Measurements from ENCODE around the gene ATP13A2.
"Not testable (repeated sequence)": the region's sequence is repeated elsewhere in the genome, so short reads cannot be mapped to it uniquely, and the experiment has no call there.

The ATP13A2 gene

DNA sequence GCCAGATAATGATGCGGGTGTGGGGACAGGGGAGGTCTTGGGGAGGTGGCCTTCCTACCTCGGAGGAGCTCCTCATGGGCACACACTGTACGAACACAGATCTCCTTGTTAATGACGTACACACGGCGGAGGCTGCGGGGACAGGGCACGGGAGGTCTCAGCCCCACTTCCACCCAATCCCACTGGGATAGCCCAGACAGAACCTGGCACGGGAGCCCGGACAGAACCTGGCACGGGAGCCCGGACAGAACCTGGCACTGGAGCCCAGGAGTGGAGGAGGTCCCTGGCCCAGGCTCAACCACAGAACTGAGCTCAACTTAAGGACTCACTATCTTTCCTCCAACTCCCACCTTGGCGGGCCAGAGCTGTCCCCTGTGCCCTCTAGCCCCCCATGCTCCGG, 36.5 kb downstream of the ATP13A2 start:
- no peak for DNase-seq

DNA sequence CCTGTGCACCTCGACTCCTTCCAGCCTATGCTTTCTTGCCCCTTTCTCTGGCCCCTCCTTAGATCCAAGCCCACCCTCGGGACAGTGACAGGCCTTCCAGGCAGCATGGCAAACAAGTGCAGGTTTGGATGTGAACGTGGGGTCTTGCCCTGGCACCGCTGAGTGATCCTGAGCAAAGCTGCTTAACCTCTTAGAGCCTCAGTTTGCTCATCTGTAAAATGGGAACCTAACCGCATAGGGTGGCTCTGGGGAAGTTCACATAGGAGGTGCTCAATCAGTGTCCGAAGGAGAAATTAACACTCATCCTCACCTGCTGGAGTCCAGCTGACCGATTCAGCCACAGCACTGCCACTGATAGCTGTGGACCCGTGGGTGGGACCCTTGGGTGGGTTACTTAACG, 38.5 kb downstream of the ATP13A2 start:
- no peak for DNase-seq

DNA sequence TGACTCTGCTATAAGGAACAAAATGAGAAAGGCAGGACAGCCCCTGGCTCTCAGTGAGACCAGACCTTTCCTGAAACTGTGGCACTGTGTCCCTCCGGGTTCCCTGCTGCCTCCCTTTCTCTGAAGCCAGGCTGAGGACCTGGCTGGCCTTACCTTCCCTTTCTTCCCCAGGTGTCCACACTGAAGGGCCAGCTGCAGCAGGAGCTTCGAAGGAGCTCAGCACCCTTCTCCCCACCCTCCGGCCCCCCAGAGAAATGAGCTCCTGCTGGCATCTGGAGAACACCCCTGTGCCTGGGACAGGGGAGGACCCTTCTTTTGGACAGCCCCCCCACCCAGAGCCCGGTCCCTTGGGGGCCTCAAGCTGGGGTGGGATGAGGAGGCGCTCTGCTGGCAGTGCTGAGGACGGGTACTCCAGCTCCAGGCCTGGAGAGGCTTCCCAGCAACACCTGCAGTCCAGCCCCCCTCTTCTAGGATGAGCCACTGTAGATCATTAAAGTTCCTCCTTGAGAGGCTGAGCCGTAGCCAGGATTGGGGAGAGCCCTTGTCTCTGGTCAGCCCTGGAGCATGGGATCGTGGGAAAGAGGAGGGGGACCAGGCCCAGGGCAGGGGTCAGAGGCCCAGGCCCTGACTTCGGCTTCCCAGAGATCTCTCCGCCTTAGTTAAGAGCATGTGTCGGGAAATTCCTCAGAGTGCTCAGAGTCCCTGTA, 39.4 kb downstream of the ATP13A2 start:
- no peak for DNase-seq

GRCh38 chr1:16971341-16972188, 40.2 kb downstream of the ATP13A2 start:
- DNase-seq, result peak; percentile 61

DNA sequence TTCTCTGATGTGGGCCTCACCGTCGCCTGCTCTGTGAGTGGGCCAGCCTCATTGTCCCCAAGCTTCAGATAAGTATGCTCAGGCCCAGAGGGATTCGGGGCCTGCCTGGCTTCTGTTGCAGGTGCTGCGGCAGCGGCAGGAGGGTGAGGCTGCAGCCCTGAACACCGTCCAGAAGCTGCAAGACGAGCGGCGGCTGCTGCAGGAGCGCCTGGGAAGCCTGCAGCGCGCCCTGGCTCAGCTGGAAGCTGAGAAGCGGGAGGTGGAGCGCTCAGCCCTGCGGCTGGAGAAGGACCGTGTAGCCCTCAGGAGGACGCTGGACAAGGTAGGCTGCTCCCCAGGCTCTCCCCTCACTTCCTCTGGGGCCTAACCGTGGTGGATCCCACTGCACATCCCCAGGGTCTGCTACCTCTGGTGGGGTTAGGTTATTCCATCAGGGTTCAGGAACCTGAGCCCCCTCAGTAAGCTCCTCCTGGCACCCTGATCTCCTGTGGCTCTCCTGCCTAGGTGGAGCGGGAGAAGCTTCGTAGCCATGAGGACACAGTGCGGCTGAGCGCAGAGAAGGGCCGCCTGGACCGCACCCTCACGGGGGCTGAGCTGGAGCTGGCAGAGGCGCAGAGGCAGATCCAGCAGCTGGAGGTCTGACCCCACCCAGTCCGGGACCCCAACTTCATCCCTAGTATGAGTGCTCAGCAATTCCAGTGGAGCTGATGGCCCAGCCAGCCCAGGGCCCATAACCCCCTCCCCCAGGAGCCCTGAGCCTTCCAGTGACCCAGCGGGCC, 41.4 kb downstream of the ATP13A2 start:
- DNase-seq, result no peak

GRCh38 chr1:16969651-16970050, 42.1 kb downstream of the ATP13A2 start:
- no peak for DNase-seq

DNA sequence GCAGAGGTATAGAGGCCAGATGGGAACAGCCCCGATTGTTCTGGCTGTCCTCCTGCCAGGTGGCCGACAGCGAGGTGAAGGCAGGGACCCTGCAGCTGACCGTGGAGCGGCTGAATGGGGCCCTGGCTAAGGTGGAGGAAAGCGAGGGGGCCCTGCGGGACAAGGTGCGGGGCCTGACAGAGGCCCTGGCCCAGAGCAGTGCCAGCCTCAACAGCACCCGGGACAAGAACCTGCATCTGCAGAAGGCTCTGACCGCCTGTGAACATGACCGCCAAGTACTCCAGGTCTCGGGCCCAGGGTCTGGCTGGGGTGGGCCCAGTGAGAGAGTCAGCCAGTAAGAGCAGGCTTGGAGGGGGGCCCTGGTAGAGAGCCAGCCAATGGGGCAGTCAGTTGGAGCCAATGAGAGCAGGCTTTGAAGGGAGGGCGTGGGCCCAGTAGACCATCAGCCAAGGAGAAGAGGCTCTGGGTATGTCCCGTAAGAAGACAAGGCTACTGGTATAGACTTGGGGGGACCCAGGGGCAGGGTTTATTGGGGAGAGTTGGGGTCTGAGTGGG, 42.6 kb downstream of the ATP13A2 start:
- no peak for DNase-seq

- no peak for DNase-seq
Measured at GRCh38 chr1:16968372-16968771, 43.4 kb downstream of the ATP13A2 start.

DNA sequence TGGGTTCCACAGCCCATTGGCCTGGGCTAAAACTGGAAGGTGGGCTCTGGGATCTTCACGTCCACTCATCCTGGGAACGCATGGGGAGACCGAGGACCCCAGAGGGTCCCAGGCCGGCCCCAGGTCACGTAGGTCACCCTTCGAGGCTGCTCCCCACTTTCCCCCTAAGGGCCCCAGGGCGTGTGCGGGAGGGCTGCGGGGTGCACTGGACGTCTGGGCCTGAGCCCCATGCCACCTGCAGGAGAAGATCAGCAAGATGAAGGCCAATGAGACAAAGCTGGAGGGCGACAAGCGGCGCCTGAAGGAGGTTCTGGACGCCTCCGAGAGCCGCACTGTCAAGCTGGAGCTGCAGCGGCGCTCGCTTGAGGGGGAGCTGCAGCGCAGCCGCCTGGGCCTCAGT, 43.8 kb downstream of the ATP13A2 start:
- no peak for DNase-seq

DNA sequence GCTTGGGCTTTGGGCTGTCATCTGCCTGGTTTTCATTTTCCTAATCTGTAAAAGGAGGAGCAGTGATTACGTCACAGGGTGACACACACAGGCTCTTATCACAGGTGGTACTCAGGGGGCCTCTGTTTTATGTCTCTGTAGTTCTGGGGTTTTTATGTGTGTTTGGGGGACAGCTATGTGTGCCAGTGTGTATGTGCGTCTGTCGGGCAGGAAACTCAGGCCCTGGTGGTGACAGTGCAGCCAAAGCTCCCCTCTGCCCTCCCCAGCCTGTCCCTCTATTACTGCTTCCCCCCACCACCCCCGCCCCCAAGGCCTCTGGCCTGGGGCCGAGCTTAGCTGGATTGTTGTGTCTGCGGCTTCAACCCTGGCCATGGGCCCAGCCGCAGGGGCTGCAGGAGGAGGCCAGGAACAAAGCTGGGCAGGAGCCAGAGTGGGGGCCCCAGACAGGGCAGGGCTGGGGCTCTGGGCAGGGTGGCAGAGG, 44.6 kb downstream of the ATP13A2 start:
- no peak for DNase-seq

- DNase-seq, result no peak
Measured at GRCh38 chr1:16966282-16966681, 45.4 kb downstream of the ATP13A2 start.

- DNase-seq, result no peak
Measured at GRCh38 chr1:16965486-16966067, 46.2 kb downstream of the ATP13A2 start.

DNA sequence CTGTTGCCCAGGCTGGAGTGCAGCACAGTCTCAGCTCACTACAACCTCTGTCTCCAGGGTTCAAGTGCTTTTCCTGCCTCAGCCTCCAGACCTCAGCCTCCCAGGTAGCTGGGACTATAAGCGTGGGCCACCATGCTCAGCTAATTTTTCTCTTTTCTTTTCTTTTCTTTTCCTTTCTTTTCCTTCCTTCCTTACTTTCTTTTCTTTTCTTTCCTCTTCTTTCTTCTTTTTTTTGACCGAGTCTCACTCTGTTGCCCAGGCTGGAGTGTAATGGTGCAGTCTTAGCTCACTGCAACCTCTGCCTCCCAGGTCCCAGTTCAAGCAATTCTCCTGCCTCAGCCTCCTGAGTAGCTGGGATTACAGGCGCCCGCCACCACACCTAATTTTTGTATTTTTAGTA, 47.6 kb downstream of the ATP13A2 start:
- not testable (repeated sequence) for DNase-seq

- DNase-seq, result no peak
Measured at GRCh38 chr1:16961297-16962133, 50.2 kb downstream of the ATP13A2 start.

GRCh38 chr1:16960560-16961296, 51.0 kb downstream of the ATP13A2 start:
- no peak for DNase-seq

GRCh38 chr1:16958475-16958874, 53.3 kb downstream of the ATP13A2 start:
- DNase-seq, result no peak

GRCh38 chr1:16957731-16958130, 54.0 kb downstream of the ATP13A2 start:
- DNase-seq, result no peak

DNA sequence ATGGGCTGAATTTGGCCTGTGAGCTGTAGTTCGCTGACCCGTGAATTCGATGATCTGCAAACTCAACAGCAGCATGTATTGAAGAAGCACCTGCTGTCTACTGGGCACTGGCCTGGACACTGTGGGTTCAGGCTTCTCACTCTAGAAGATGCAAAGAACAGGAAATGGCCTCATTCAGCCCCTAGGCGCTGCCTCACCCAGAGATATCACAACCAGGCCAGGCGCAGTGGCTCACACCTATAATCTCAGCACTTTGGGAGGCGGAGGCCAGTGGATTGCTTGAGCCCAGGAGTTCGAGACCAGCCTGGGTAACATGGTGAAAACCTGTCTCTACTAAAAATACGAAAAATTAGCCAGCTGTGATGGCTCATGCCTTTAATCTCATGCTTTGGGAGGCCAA, 55.0 kb downstream of the ATP13A2 start:
- DNase-seq, result no peak

GRCh38 chr1:16955186-16955585, 56.5 kb downstream of the ATP13A2 start:
- DNase-seq, result no peak

DNA sequence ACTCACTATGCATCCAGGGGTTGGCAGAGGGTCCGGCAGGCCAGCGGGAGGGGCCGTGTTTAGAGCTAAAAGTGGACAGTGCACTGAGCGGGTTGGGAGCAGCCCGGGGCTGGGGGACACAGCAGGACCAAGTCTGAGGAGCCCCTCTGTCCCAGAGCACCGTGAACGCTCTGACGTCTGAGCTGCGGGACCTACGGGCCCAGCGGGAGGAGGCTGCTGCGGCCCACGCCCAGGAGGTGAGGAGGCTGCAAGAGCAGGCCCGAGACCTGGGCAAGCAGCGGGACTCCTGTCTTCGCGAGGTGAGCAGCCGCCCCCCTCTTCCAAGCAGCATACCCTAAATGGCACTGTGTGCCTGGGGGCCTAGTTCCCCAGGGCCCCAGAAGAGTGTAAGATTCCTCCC, 57.1 kb downstream of the ATP13A2 start:
- DNase-seq, result no peak

GRCh38 chr1:16952376-16952775, 59.4 kb downstream of the ATP13A2 start:
- not testable (repeated sequence) for DNase-seq

All from NCI-H2029 treated with DMSO at 0.1 percent for 48 hours (cell line).